Activated naive CD4-positive, alpha-beta T cell treated with anti-CD3 and anti-CD28 coated beads, Interleukin-2, amount 10 ng/mL, durations not matched to agents 7 days and 5 days (primary cell): Measurements from ENCODE around the gene RELN.
"Not testable (repeated sequence)": the region's sequence is repeated elsewhere in the genome, so short reads cannot be mapped to it uniquely, and the experiment has no call there.

ENCODE experiments used
- CTCF ChIA-PET: fragments of 350-600 bp; sonication (Branson Sonifier 250); formaldehyde crosslinking; loops from one replicate; lab custom pipeline; 2021; ENCODE audit warnings: antibody characterized with exemption; lab: Charles Lee
- DNase-seq: peaks from one replicate; pipeline ENCODE4 v3.0.0-alpha.2; 2020
- H3K27ac Mint-ChIP-seq: one replicate; pipeline ENCODE4 v1.8.0; 2021; ENCODE audit warnings: mild to moderate bottlenecking, moderate library complexity, mixed read lengths
- H3K27me3 Mint-ChIP-seq: one replicate; pipeline ENCODE4 v1.8.0; 2021; ENCODE audit warnings: mild to moderate bottlenecking, mixed read lengths
- H3K36me3 Mint-ChIP-seq: one replicate; pipeline ENCODE4 v1.8.0; 2021; ENCODE audit warnings: mixed read lengths
- H3K4me1 Mint-ChIP-seq: one replicate; pipeline ENCODE4 v1.8.0; 2021; ENCODE audit warnings: mixed read lengths
- H3K4me3 Mint-ChIP-seq: one replicate; pipeline ENCODE4 v1.8.0; 2021; ENCODE audit warnings: mild to moderate bottlenecking, moderate library complexity, mixed read lengths
- H3K9me3 Mint-ChIP-seq: one replicate; pipeline ENCODE4 v1.8.0; 2021; ENCODE audit warnings: mixed read lengths

Gene RELN

GRCh38 chr7:103914147-103914899, 75.1 kb downstream of the RELN start:
- no peak overlapping the region for H3K4me3 Mint-ChIP-seq
- H3K27me3 Mint-ChIP-seq = no peaks in the 10 kb centered on the region
- H3K36me3 Mint-ChIP-seq = no peaks in the 10 kb centered on the region
- no peaks in the 10 kb centered on the region for H3K9me3 Mint-ChIP-seq
- H3K27ac Mint-ChIP-seq = no peak overlapping the region
- DNase-seq = no peak
- CTCF ChIA-PET = no interaction called here
- no peaks in the 10 kb centered on the region for H3K4me1 Mint-ChIP-seq

DNA sequence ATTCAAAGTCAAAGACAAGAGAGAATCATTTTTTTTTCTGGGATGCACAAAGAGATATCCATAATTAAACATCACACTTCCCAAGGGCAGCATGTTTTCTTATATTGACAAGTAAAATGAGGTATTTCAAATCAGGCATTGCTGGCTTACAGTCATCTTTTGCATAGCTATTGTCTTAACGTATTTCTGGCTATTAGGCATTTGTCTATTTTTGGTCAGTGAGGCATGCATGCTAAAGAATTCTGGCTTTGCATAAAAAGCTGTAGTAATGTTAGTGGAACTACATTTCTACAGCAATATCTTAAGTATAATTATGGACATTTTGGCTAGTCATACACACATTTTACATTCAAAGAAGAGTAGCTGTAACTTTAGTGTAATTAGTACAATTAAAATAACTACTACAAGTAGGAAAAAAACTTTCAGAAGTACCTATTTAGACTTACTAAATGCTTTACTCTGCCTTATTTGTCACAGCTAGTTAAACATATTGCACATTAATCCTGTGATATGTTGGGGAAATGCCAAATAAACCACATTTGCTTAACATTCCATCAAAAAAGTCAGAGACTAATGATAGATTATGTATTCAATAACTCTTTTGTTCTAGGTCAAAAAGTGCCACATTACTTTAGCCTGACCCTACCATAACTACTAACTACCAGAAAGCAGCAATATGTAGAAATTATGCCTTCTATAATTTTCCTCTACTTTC, 76.4 kb downstream of the RELN start:
- no peak overlapping the region for H3K27ac Mint-ChIP-seq
- CTCF ChIA-PET = no interaction called here
- no peaks in the 10 kb centered on the region for H3K4me1 Mint-ChIP-seq
- no peak for DNase-seq
- H3K27me3 Mint-ChIP-seq = no peaks in the 10 kb centered on the region
- no peak overlapping the region for H3K4me3 Mint-ChIP-seq
- H3K36me3 Mint-ChIP-seq = no peaks in the 10 kb centered on the region
- H3K9me3 Mint-ChIP-seq = no peaks in the 10 kb centered on the region

GRCh38 chr7:103911015-103911414, 78.4 kb downstream of the RELN start:
- DNase-seq, H3K4me3 Mint-ChIP-seq, H3K27me3 Mint-ChIP-seq, H3K9me3 Mint-ChIP-seq, H3K4me1 Mint-ChIP-seq, H3K27ac Mint-ChIP-seq, H3K36me3 Mint-ChIP-seq, CTCF ChIA-PET: not testable (repeated sequence)

GRCh38 chr7:103905997-103906396, 83.5 kb downstream of the RELN start:
- Mint-ChIP-seq H3K27me3 (no peaks in the 10 kb centered on the region), H3K9me3 (no peaks in the 10 kb centered on the region), H3K27ac (no peak overlapping the region), H3K36me3 (no peaks in the 10 kb centered on the region), H3K4me1 (no peaks in the 10 kb centered on the region), H3K4me3 (no peak overlapping the region)
- CTCF ChIA-PET = no interaction called here
- DNase-seq = no peak

- Mint-ChIP-seq H3K36me3 (no peaks in the 10 kb centered on the region), H3K4me1 (no peaks in the 10 kb centered on the region), H3K9me3 (no peaks in the 10 kb centered on the region), H3K27ac (no peak overlapping the region), H3K4me3 (no peak overlapping the region), H3K27me3 (no peaks in the 10 kb centered on the region)
- DNase-seq = no peak
- CTCF ChIA-PET = no interaction called here
Observed at GRCh38 chr7:103902917-103903316, 86.5 kb downstream of the RELN start.

GRCh38 chr7:103896826-103897225, 92.6 kb downstream of the RELN start:
- H3K27ac Mint-ChIP-seq, H3K27me3 Mint-ChIP-seq, H3K36me3 Mint-ChIP-seq, H3K4me3 Mint-ChIP-seq, H3K9me3 Mint-ChIP-seq, H3K4me1 Mint-ChIP-seq, CTCF ChIA-PET, DNase-seq: not testable (repeated sequence)

DNA sequence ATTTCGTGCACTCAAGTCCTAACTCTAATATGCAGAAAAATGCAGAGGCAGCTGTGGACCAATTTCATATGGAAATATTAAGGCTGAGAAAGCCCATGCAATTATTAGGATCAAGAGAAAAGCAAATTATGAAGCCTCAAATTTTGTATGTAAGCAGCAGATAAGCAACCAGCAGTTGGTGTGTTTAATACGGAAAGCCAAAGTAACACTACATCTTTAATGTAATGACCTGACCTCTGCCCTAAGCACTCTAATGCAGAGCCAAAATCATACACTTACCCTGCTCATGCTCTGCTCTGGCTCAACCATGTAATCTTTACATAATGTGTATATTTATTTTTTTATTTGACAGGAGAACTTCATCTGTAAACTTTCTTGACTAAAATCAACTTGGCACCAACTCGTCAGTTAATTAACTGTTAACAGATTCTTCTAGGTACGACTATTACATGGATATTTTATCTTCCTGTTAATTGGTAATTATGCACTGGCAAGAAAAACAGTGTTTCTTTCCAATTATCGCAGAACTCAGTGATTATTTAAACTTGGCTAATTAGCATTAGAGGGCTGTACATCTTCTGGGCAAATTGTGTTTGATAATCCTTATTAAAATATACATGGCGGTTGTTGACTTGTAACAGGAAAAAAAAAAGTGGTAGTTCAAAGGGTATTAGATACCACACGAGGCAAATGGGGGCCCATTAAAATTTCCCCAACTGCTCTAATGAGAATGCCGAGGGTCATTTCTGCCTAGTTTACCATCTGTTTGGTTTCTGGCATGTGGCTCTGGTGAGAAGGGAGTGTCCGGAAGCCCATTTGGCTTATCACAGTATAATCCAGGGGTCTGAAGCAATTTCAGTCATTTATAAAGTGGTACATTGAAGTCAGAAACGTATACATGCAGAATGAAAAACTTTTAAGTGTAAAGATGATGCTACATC, 94.5 kb downstream of the RELN start:
- H3K4me3 Mint-ChIP-seq = no peak overlapping the region
- H3K9me3 Mint-ChIP-seq = no peaks in the 10 kb centered on the region
- no peak overlapping the region for H3K27ac Mint-ChIP-seq
- DNase-seq = no peak
- no peaks in the 10 kb centered on the region for H3K27me3 Mint-ChIP-seq
- no peaks in the 10 kb centered on the region for H3K36me3 Mint-ChIP-seq
- H3K4me1 Mint-ChIP-seq = no peaks in the 10 kb centered on the region
- CTCF ChIA-PET = no interaction called here

DNA sequence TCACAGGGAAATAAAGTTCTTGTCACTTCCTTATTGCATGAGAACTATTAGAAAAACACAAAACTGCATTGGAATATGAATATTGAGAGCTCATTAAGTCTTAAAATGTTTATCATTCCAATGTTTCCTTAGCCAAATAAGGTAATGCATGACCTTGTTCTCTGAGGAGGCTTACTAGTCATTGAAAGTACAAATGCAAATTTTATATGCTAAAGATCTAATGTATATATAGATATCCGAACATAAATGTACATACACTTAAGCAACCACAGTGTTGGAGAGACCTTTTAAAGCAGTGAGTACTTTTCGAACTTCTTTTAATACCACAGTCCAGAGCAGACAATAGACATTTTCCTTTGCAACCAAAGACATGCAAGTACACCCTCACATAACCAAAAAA, 96.1 kb downstream of the RELN start:
- DNase-seq = no peak
- Mint-ChIP-seq H3K4me1 (no peaks in the 10 kb centered on the region), H3K27me3 (no peaks in the 10 kb centered on the region), H3K9me3 (no peaks in the 10 kb centered on the region), H3K36me3 (no peaks in the 10 kb centered on the region), H3K27ac (no peak overlapping the region), H3K4me3 (no peak overlapping the region)
- CTCF ChIA-PET = no interaction called here

DNA sequence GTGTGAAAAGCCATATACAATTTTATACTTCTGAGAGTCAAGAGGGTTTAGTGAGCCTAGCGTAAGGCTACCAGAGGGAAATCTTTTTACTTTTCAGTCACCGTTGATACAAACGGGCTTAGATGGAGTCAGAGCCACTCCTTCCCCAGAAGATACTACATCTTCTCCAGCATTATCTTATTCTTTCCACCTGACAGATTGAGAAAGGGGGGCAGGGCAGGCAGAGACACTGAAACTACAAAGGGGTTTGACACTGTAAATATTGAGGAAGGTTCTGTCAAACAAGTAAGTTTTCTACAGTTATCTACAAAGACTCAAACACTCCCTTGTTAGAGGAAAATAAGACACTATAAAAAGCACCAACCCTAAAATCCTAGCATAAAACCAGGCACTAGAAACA, 100.0 kb downstream of the RELN start:
- Mint-ChIP-seq H3K27me3 (no peaks in the 10 kb centered on the region), H3K4me3 (no peak overlapping the region), H3K36me3 (no peaks in the 10 kb centered on the region), H3K9me3 (no peaks in the 10 kb centered on the region), H3K4me1 (no peaks in the 10 kb centered on the region), H3K27ac (no peak overlapping the region)
- DNase-seq = no peak
- CTCF ChIA-PET = no interaction called here

- DNase-seq = no peak
- Mint-ChIP-seq H3K27me3 (no peaks in the 10 kb centered on the region), H3K36me3 (no peaks in the 10 kb centered on the region), H3K4me1 (no peaks in the 10 kb centered on the region), H3K4me3 (no peak overlapping the region), H3K9me3 (no peaks in the 10 kb centered on the region), H3K27ac (no peak overlapping the region)
- CTCF ChIA-PET = no interaction called here
Observed at GRCh38 chr7:103888603-103889153, 100.8 kb downstream of the RELN start.

DNA sequence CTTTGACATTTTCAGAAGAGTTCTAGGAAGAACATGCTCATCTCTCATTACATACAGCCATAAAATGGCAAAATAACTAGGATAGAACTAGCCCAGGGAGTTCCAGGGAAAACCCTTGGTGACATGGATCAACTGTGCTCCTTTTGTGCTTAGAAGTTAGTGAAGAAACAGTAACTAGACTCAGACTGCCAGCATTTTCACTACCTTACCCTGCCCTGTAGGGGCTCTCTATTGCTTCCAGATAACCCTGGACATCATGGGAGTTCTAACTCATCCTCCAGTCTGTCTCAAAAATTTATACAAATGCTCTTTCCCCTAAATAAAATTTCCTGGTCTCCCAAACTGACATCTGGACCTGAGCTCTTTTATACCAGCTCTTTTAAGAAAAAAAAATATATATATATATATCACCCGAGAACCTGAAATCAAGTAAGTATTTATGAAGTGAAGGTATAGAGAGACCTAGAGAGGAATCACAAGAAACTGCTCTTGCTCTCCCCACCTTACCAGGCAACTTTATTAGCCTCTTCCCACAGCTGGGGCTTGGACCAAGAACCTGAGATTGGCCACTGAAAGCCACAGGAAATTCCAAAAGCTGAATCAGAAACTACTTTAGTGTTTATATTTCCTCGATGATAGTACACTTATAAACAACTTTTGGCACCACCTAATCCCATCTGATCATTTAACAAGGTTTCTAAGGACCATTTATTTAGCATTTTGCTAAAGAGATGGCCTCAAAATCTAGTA, 101.4 kb downstream of the RELN start:
- Mint-ChIP-seq H3K4me3 (no peak overlapping the region), H3K4me1 (no peaks in the 10 kb centered on the region), H3K27ac (no peak overlapping the region), H3K27me3 (no peaks in the 10 kb centered on the region), H3K9me3 (no peaks in the 10 kb centered on the region), H3K36me3 (no peaks in the 10 kb centered on the region)
- DNase-seq = no peak
- CTCF ChIA-PET = no interaction called here

- Mint-ChIP-seq H3K27ac (no peak overlapping the region), H3K4me3 (no peak overlapping the region), H3K36me3 (no peaks in the 10 kb centered on the region), H3K9me3 (no peaks in the 10 kb centered on the region), H3K4me1 (no peaks in the 10 kb centered on the region), H3K27me3 (no peaks in the 10 kb centered on the region)
- CTCF ChIA-PET = no interaction called here
- DNase-seq = no peak
Observed at GRCh38 chr7:103887050-103887449, 102.4 kb downstream of the RELN start.

DNA sequence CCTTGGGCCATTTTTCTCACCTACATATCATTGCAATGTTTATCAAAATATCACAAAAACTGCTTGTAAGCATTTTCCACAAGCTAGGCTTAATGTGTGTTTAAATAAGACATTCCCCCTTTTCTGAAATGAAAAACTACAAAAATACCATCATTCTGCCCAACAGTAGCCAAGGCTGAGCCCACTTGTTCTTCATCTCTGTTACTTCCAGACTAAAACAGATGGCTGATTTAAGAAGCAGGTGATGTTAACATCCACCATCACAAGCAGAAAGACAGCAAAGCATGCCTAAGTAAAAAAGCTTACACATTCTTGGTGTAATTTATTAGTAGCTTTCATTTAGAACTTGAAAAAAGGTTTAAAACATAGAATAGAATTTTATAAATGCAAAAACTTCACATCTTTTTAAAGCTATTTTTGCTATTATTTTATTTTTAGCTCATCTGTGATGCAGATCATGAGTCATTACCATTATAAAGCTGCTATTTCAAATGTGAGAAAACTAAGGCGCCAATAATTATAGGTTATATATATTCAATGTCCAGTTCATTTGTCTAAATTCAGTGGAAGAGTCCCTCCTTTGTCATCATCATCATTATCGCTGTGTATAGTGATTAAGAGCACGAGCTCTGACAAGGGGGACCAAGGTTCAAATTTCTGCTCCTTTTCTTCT, 109.4 kb downstream of the RELN start:
- DNase-seq = no peak
- CTCF ChIA-PET = no interaction called here
- Mint-ChIP-seq H3K4me3 (no peak overlapping the region), H3K9me3 (no peaks in the 10 kb centered on the region), H3K4me1 (no peaks in the 10 kb centered on the region), H3K27ac (no peak overlapping the region), H3K36me3 (no peaks in the 10 kb centered on the region), H3K27me3 (no peaks in the 10 kb centered on the region)
